HG02840 (cell line): ENCODE results near the gene TNFRSF6B.
"Not testable (repeated sequence)": the region's sequence is repeated elsewhere in the genome, so short reads cannot be mapped to it uniquely, and the experiment has no call there.

Experiments
- ATAC-seq: cut with Tn5 transposase; IDR thresholded peaks from one replicate; pipeline ENCODE4 v1.9.1; 2021; ENCODE audit warnings: mild to moderate bottlenecking, moderate library complexity, moderate number of reproducible peaks; ENCODE audit not compliant: unreplicated experiment, low FRiP score

The TNFRSF6B gene

GRCh38 chr20:63696628-63697356 is at the start of gene TNFRSF6B:
TSS of gene TNFRSF6B (plus strand) at chr20:63696652. CDS start at chr20:63696768, 116 bp downstream.
- ATAC-seq: no peak

- ATAC-seq: no peak
Measured at GRCh38 chr20:63648190-63648589, 48.3 kb upstream of the TNFRSF6B start.

- no peak for ATAC-seq
Measured at GRCh38 chr20:63648895-63649589, 47.4 kb upstream of the TNFRSF6B start.

GRCh38 chr20:63650486-63650885 is 46.0 kb upstream of the TNFRSF6B start:
- not testable (repeated sequence) for ATAC-seq

GRCh38 chr20:63651942-63652191 is 44.6 kb upstream of the TNFRSF6B start:
- ATAC-seq: no peak

- no peak for ATAC-seq
Measured at GRCh38 chr20:63652192-63652980, 44.1 kb upstream of the TNFRSF6B start.

- no peak for ATAC-seq
Measured at GRCh38 chr20:63653041-63653973, 43.1 kb upstream of the TNFRSF6B start, which contains the start of gene STMN3. TSS of gene STMN3 (minus strand) at chr20:63653424. CDS start at chr20:63653345, 79 bp downstream.

GRCh38 chr20:63653974-63654668 is 42.3 kb upstream of the TNFRSF6B start:
- ATAC-seq: no peak

- ATAC-seq: no peak
Measured at GRCh38 chr20:63655249-63655648, 41.2 kb upstream of the TNFRSF6B start.

- ATAC-seq: no peak
Measured at GRCh38 chr20:63656451-63656850, 40.0 kb upstream of the TNFRSF6B start.

- peak; percentile 6 for ATAC-seq
Measured at GRCh38 chr20:63657260-63657936, 39.1 kb upstream of the TNFRSF6B start.

GRCh38 chr20:63657937-63658748 is 38.3 kb upstream of the TNFRSF6B start, which contains the start of gene RTEL1:
TSS of gene RTEL1 (plus strand) at chr20:63658312. CDS start at chr20:63659403, 1,091 bp downstream.
- peak; percentile 80 for ATAC-seq

GRCh38 chr20:63658749-63659187 is 37.7 kb upstream of the TNFRSF6B start:
- ATAC-seq: no peak

- no peak for ATAC-seq
Measured at GRCh38 chr20:63659370-63659769, 37.1 kb upstream of the TNFRSF6B start.

GRCh38 chr20:63660174-63660573 is 36.3 kb upstream of the TNFRSF6B start:
- ATAC-seq: not testable (repeated sequence)

- ATAC-seq: no peak
Measured at GRCh38 chr20:63660622-63661021, 35.8 kb upstream of the TNFRSF6B start.

- no peak for ATAC-seq
Measured at GRCh38 chr20:63661108-63661507, 35.3 kb upstream of the TNFRSF6B start.
